AG10803 (cell line): Measurements from ENCODE around the gene LYL1.

Experiments
- DNase-seq: peaks from one replicate; pipeline ENCODE4 v3.0.0; 2010; ENCODE audit warnings: low read depth
- H3K4me3 ChIP-seq: 2 replicates; pipeline ENCODE4 v1.5.1; 2011; ENCODE audit warnings: mild to moderate bottlenecking, low read length, control low read depth
- TF ChIP-seq, protein P1 (sequence below): conservative IDR thresholded peaks from 2 replicates; pipeline ENCODE4 v1.5.1; 2011; ENCODE audit warnings: mild to moderate bottlenecking, low read length, control low read depth, inconsistent platforms

Gene LYL1

DNA sequence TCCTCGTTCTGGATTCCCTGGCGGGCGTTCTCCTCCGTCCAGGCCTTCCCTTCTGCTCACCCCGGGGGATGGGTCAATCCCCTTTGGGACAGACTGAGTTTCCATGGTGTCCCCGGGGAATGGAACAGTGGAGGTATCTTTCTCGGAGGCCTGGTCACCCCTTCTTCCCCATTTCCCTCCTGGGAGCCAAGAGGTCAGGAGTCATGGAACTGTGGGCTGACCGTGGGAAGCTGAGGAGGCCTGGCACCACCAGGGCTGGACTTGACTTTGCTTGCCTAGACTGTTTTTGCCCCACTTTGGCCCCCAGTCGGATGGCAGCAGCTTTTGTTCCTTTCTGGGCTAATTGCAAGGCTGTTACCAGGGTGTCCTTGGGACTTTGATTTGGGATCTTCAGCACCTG, 17.4 kb upstream of the LYL1 start:
- no peak for DNase-seq
- H3K4me3 ChIP-seq, result peak overlapping the region; percentile 79
- TF ChIP-seq, protein P1, sequence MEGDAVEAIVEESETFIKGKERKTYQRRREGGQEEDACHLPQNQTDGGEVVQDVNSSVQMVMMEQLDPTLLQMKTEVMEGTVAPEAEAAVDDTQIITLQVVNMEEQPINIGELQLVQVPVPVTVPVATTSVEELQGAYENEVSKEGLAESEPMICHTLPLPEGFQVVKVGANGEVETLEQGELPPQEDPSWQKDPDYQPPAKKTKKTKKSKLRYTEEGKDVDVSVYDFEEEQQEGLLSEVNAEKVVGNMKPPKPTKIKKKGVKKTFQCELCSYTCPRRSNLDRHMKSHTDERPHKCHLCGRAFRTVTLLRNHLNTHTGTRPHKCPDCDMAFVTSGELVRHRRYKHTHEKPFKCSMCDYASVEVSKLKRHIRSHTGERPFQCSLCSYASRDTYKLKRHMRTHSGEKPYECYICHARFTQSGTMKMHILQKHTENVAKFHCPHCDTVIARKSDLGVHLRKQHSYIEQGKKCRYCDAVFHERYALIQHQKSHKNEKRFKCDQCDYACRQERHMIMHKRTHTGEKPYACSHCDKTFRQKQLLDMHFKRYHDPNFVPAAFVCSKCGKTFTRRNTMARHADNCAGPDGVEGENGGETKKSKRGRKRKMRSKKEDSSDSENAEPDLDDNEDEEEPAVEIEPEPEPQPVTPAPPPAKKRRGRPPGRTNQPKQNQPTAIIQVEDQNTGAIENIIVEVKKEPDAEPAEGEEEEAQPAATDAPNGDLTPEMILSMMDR, result no peak

DNA sequence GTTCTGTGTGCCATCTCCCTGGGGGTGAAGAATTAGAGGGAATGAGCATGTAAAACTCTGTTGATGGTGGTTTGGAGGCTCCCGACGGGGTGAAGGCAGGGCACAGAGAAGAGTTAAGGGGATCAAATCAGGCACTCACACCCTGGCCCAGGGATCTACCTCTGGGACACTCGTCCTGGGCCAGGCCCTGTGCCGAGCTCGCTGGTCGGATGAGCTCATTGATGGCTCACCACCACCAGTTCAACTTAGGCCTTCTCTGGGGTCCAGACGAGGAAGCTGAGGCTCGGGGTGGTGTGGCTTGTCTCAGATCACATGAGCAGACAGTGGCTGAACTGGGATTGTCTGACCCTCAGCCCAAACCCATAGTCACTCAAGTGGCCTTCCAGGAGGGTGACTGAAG, 17.0 kb upstream of the LYL1 start:
- peak overlapping the region; percentile 79 for H3K4me3 ChIP-seq
- DNase-seq, result no peak
- TF ChIP-seq, protein P1, result no peak

DNA sequence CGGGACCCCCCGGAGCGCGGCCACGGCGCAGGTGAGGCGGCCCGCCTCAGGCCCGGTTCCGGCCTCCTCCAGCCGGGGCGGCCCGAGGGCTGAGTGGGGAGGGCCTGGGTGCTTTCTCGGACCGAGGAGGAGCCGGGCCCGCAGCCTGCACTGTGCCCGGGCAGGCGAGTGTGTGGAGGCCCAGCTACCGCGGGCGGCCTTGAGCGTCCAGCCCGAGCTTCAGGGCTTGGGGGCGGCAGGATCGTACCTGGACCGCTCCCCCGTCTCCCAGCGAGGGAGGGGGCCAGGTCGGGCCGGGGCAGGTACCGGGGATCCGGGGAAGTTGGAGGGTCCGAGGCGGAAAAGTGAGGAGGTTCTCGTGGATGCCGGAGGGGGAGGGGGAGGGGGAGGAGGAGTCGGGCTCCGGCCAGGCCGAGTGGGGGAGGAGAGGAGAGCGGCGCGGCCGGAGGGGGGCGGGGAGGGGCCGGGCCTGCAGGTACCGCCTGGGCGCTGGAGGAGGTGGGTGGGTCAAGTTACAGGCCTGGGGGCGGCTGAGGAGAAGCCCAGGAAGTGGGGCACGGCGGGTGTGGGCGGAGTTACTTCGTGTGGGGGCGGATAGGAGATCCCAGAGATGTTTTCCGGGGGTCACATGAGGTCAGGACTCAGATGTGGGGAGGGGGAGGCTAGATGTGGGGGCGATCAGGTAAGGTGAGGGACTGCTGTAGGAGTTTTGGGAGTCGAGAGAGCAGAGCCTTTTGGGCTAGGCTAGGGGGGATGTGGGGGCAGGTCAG, 16.0 kb upstream of the LYL1 start:
- TF ChIP-seq, protein P1, result no peak
- peak overlapping the region; percentile 79 for H3K4me3 ChIP-seq
- DNase-seq, result no peak

DNA sequence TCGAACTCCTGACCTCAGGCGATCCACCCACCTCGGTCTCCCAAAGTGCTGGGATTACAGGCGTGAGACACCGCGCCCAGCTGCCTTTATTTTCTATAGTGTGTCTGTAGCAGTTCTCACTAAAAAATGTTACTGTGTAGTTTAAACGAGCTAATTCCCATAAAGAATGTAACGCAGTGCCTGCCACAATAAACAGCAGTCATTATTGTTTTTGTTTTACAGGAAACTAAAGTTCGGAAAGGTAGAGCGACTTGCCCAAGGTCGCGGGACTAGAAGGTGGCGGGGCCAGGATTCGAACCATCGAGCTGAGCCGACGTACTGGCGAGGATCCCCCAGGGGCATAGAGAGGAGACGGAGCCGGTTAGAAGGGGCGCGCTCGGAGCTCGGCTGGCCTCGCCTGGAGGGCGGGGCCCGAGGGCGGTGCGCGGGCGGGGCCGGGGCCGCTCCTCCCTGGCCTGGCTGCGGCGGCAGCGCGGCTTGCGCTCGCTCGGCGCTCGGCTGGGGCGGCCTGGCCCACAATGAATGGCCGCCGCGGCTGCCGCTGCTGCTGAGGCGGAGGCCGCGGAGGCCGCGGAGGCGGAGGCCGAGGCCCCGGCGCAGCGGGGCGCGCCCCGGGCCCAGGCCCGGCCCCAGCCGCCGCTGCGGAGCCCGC, 15.2 kb upstream of the LYL1 start, which contains the start of gene NACC1:
NACC1 (plus strand) TSS at position 493 of the 652 bp plus-strand sequence. CDS start 16,944 bp downstream, outside the sequence.
- H3K4me3 ChIP-seq, result peak within 1 kb of the TSS; percentile 96
- DNase-seq, result peak; percentile 86
- TF ChIP-seq, protein P1, result no peak

DNA sequence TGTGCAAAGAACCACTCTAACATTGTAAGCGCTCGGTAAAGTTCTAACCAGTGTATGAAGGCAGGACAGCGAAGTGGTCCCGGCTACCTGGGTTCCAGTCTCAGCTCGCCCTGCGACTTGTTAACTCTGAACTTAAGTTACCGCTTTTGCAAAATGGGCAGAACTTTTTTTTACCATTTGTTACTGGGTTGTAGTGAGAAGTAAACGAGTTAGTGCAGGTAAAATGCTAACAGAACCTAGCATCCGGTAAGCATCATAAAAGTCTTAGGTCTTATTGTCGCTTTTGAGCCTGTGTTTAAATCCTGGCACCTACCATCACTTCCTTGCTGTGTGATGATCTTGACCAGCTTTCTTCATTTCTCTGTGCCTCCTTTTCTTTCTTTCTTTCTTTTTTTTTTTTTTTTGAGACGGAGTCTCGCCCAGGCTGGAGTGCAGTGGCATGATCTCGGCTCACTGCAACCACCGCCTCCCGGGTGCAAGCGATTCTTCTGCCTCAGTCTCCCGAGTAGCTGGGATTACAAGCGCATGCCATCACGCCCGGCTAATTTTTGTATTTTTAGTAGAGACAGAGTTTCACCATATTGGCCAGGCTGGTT, 14.6 kb upstream of the LYL1 start:
- peak overlapping the region; percentile 96 for H3K4me3 ChIP-seq
- TF ChIP-seq, protein P1, result no peak
- no peak for DNase-seq

DNA sequence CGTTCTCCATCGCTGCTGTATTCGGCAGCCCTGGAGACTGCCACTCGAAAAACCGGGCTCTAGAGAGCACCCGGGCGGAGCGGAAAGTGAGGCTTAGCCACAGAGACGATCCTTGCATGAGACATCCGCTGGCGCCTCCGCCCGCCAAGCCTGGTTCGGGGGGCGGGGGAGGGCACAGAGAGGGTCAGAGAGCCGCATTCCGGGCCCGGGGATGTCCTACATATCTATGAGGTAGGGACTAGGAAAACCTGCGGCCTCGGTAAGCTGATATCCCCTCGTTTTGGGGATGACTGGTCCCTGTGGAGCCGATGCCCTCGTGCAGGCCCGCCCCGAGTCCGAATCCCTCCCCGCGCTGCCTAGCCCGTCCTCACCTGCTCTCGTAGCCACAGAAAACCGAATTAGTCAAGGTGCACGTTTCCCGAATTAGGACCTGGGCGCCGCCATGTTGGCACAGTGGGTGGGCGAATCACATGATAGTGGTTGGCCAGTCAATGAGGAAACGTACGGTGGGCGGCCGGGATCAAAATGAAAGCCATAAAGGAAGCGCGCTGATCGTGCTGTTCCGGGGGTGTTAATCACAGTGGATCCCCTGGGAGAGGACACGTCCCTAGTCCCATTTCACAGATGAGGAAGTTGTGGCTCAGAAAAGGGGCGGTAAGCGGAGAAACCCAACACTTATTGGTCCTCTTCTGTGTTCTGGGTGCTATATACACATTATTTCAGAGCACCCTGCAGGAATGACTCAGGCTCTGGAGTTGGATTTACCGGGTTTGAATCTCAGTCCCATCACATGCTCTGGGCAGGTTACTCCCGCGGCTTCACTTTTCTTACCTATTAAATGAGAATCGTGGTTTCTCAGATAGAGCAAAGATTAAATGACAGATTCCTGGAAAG, 13.9 kb upstream of the LYL1 start, which contains the start of gene TRMT1:
TRMT1 (minus strand) TSS at position 459 of the 894 bp plus-strand sequence; CDS start at position 118, 341 bp downstream.
- peak within 1 kb of the TSS; percentile 96 for H3K4me3 ChIP-seq
- peak; percentile 90 for DNase-seq
- TF ChIP-seq, protein P1, result no peak
